ENCODE results near the gene ZNF75A. TPM values are rescaled to one million over a fixed set of nuclear protein-coding genes. Genes with fewer than 3 reads are reported as not detected.

Gene ZNF75A
- total RNA-seq: 32.4 TPM
- long read RNA-seq, partial matches to known transcripts: 7 of 25 reads
- long read RNA-seq, other reads (novel, unspliced or antisense): 13 of 25 reads

DNA sequence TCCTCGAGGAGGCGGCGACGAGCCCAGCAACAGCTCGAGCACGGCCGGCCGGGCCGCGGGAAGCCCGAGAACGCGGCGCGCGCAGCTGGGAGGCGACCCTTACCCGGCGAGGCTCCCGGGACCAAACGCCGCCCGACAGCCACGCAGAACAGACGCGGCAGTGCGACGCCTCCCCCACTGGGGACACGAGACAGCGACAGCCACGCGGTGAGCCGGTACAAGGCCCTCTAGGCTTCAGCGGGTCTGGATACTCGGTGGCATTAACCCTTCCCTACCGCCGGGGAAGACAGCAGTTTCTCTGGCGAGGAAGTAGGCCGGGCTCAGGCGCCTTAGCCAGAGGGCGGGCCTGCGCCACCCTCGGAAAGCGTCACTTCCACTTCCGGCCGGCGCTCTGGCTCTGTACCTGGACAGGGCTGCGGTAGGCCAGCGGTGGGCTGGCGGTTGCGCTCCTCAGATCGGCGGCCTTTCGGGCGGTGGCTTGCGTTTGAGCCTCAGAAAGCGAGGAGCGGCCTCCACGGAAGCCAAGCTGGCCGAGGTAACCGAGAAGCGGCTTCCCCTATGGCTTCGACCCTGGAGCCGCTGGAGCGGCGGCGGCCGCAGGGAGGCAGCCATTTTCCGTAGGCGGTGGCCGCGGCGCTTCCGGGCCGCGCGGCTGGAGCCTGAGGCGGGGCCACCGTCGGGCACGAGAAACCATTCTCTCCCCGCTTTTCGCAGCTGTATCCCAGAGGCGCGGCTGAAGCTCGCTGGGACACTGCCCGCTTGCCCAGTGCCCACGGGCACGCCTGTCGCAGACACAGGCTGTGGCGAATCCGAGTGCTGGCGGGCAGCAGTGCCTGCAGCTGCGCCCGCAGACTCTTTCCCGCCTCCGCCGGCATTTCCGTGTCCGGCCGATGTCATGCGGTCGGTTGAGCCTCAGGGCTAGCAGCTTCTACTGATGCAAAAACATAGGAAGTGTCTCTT, at the start of gene ZNF75A, which contains the start of gene TIGD7:
ZNF75A (plus strand) TSS at position 389 of the 960 bp plus-strand sequence. CDS start 2,932 bp downstream, outside the sequence.
TIGD7 (minus strand) TSS at position 322 of the 960 bp plus-strand sequence. CDS start 4,816 bp downstream, outside the sequence.
- Histone ChIP-seq H3K4me1 (peaks cover 15% of the 10 kb centered on the region), H3K27me3 (ENCODE audit: low read depth) (no peaks in the 10 kb centered on the region), H3K36me3 (peaks cover 12% of the 10 kb centered on the region), H3K9me3 (peaks cover 69% of the 10 kb centered on the region), H3K4me3 (peak within 1 kb of the TSS; percentile 75), H3K27ac (peak within 1 kb of the TSS; percentile 92)
- DNase-seq (peak; percentile 94), ATAC-seq (peak; percentile 100)
- TF ChIP-seq, protein P1, sequence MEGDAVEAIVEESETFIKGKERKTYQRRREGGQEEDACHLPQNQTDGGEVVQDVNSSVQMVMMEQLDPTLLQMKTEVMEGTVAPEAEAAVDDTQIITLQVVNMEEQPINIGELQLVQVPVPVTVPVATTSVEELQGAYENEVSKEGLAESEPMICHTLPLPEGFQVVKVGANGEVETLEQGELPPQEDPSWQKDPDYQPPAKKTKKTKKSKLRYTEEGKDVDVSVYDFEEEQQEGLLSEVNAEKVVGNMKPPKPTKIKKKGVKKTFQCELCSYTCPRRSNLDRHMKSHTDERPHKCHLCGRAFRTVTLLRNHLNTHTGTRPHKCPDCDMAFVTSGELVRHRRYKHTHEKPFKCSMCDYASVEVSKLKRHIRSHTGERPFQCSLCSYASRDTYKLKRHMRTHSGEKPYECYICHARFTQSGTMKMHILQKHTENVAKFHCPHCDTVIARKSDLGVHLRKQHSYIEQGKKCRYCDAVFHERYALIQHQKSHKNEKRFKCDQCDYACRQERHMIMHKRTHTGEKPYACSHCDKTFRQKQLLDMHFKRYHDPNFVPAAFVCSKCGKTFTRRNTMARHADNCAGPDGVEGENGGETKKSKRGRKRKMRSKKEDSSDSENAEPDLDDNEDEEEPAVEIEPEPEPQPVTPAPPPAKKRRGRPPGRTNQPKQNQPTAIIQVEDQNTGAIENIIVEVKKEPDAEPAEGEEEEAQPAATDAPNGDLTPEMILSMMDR (IDR thresholded peaks at IDR 0.05): peak; percentile 6
- intact Hi-C loops (cut with DNase I): no loop called here

DNA sequence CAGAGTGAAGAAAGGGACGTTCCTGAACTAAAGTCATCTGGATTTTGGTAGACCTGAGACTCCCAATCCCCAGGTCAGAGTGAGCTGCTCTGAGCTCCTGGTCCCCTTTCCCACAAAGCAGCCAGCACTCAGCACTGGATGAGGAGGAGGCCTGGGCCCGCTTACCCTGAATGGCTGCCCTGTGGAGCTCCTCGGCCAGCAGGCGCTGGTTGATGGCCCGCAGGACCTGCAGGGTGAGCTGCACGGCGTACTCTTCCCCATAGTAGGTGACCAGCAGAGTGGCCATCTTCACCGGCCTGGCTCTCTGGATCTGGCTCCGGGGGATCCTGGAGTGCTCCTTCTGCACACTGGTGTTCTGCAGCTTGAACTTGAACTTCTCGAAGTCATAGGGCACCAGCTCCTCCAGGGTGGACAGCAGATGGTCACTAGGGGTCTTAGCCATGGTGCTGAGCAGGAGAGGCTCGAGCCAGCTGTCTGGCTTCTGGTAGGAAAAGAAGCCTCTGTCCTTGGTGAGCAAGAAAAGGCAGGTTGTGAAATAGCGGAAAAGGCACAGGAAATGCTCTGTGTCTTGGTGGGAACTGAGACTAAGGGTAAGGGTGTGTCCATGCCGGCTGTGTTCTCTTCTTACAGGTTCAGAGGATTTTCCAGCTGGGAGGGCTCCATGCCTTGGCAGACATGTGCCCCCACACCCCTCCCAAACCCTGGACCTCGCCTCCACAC, 49.0 kb upstream of the ZNF75A start, which contains the start of gene MEFV:
MEFV (minus strand) TSS at position 488 of the 720 bp plus-strand sequence; CDS start at position 442, 46 bp downstream.
- TF ChIP-seq, protein P1 (IDR thresholded peaks at IDR 0.05): no peak
- H3K27me3 ChIP-seq (ENCODE audit: low read depth): peaks cover 5% of the 10 kb centered on the region
- peak within 1 kb of the TSS; percentile 56 for H3K27ac ChIP-seq
- peak within 1 kb of the TSS; percentile 46 for H3K4me3 ChIP-seq
- no peak for DNase-seq
- H3K9me3 ChIP-seq: no peaks in the 10 kb centered on the region
- intact Hi-C loops (cut with DNase I): no loop called here
- no peaks in the 10 kb centered on the region for H3K36me3 ChIP-seq
- ATAC-seq: peak; percentile 61 to 69
- H3K4me1 ChIP-seq: peaks cover 10% of the 10 kb centered on the region

DNA sequence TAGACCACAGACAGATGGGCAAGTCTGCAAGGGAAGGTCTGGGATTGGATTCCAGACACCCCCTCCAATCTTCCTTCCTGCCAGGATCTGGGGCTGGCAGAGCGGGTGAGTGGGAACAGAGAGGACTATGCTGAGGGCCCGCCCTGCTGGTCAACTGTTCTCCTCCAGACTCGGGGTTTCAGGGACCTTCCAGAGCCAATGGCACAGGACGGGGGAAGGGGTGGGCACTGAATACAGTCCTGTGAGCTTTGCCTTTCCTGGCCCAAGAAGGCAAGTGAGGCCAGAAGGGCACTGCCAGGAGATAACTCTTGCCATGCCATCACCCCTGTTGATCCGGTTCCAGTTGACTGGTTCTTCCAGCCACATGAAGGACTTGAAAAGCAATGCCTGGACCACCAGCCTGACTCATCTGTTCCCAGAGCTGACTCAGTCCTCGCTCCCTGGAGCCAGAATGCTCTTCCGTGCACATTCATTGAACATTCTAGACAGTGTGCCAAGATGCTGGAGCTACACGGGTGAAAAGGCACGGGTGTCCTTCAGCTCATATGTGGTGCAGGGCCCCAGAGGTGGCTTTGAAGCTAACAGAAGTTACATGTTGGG, 48.3 kb upstream of the ZNF75A start:
- Histone ChIP-seq H3K27me3 (ENCODE audit: low read depth) (peaks cover 5% of the 10 kb centered on the region), H3K4me3 (peak overlapping the region; percentile 46), H3K27ac (no peak overlapping the region), H3K36me3 (no peaks in the 10 kb centered on the region), H3K4me1 (peaks cover 10% of the 10 kb centered on the region), H3K9me3 (no peaks in the 10 kb centered on the region)
- TF ChIP-seq, protein P1 (IDR thresholded peaks at IDR 0.05): no peak
- intact Hi-C loops (cut with DNase I): no loop called here
- no peak for DNase-seq
- no peak for ATAC-seq

DNA sequence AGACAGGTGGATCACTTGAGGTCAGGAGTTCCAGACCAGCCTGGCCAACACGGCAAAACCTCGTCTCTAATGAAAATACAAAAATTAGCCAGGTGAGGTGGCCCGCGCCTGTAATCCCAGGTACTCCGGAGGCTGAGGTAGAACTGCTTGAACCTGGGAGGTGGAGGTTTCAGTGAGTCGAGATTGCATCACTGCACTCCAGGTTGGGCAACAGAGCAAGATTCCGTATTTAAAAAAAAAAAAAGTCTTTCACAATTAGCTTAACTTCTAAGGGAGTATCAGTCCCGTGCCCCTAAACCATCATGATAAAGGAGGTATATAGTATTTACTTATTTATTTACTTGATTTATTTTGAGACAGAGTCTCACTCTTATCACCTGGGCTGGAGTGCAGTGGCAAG, 45.5 kb upstream of the ZNF75A start:
- DNase-seq: no peak

More for the DNA sequence above, 45.5 kb upstream of the ZNF75A start:
- Histone ChIP-seq H3K36me3 (no peaks in the 10 kb centered on the region), H3K4me3 (no peak overlapping the region), H3K27me3 (ENCODE audit: low read depth) (peaks cover 5% of the 10 kb centered on the region), H3K9me3 (no peaks in the 10 kb centered on the region), H3K27ac (peak overlapping the region; percentile 56), H3K4me1 (peaks cover 22% of the 10 kb centered on the region)
- TF ChIP-seq, protein P1 (IDR thresholded peaks at IDR 0.05): no peak
- ATAC-seq: no peak
- intact Hi-C loops (cut with DNase I): no loop called here

Measured in lower lobe of right lung (tissue), 2 donors.